ENCODE measurements around the gene SMIM10L1.

Gene SMIM10L1

DNA sequence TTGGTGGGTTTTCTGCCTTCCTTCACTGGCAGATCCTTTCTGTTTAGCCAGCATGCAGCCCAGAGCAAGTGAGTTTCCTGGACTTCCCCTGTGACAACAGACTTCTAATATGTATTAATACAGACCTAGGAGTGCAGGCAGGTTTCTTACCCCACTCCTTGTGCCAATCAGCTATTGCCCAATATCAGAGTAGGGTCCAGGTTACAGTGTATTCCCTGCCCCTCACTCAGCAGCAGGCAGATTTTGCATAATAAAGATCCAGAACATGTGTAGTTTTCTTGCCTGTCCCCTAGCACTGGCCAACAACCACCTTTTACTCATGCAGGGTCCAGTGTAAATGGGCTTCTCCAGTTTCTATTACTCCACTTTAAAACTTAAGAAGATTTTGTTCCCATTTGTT is 4.7 kb upstream of the SMIM10L1 start:
- no peak overlapping the region for H3K4ac ChIP-seq (ENCODE audit: low read length)
- H3K4me3 ChIP-seq (ENCODE audit: low read length in 2 of 2) = no peak overlapping the region
- no peak overlapping the region for H2AFZ ChIP-seq (ENCODE audit: low read length)
- no peaks in the 10 kb centered on the region for H3K9me3 ChIP-seq (replicated peaks in 1 of 2; ENCODE audit: control insufficient read depth in 2 of 2, insufficient read depth in 1 of 2, low read depth in 1 of 2, low read length in 2 of 2)
- H3K18ac ChIP-seq (ENCODE audit: low read length) = no peak overlapping the region
- H3K36me3 ChIP-seq (replicated peaks in 1 of 2; ENCODE audit: control insufficient read depth in 2 of 2, insufficient read depth in 2 of 2, low read length in 2 of 2) = peaks cover 7 to 84% of the 10 kb centered on the region in 2 donors
- no peak overlapping the region for H2BK15ac ChIP-seq (ENCODE audit: low read length)
- peaks cover 2% of the 10 kb centered on the region for H3K79me1 ChIP-seq (ENCODE audit: low read depth, low read length)
- H2BK12ac ChIP-seq (ENCODE audit: low read length) = no peak overlapping the region
- H4K91ac ChIP-seq (ENCODE audit: low read depth, low read length, poor library complexity) = no peak overlapping the region
- H3K9ac ChIP-seq (ENCODE audit: low read depth, low read length, poor library complexity) = no peak overlapping the region
- no peak overlapping the region for H3K4me2 ChIP-seq (ENCODE audit: insufficient read depth, low read length, poor library complexity, severe bottlenecking)
- H4K8ac ChIP-seq (ENCODE audit: low read depth, low read length) = no peak overlapping the region
- no peak overlapping the region for H2AK5ac ChIP-seq (ENCODE audit: low read depth, low read length)
- no peaks in the 10 kb centered on the region for H3K27me3 ChIP-seq (ENCODE audit: control insufficient read depth in 3 of 3, insufficient read depth in 3 of 3, low read depth in 1 of 3, low read length in 3 of 3)
- H2BK5ac ChIP-seq (ENCODE audit: low read length) = no peak overlapping the region
- peaks cover 4 to 6% of the 10 kb centered on the region in 2 donors for H3K4me1 ChIP-seq (ENCODE audit: control insufficient read depth in 2 of 2, insufficient read depth in 1 of 2, low read depth in 1 of 2, low read length in 2 of 2)
- DNase-seq (ENCODE audit: low spot score) = no peak
- no peak overlapping the region for H2BK120ac ChIP-seq (ENCODE audit: low read depth, low read length)
- H3K27ac ChIP-seq (replicated peaks; ENCODE audit: low read length) = no peak overlapping the region
- no peak overlapping the region for H3K23ac ChIP-seq (ENCODE audit: low read depth, low read length, poor library complexity)
- H3K14ac ChIP-seq (ENCODE audit: low read length) = no peak overlapping the region

DNA sequence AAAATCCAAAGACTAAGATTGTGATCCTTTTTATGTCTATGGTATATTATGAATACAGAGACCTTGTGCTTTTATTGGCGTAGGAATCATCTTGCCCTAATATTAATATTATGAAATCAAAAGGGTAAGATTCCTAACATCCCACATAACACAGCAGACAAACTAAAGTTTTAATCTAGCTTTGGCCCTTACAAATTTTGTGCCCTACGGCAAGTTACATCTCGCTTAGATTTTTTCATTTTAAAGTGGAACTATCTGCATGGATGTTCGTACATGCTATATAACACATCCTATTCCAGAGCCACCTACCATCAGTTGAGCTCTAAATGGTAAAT is 217 bp upstream of the SMIM10L1 start:
- Histone ChIP-seq H3K18ac (ENCODE audit: low read length) (no peak overlapping the region), H3K4ac (ENCODE audit: low read length) (no peak overlapping the region), H3K4me2 (ENCODE audit: insufficient read depth, low read length, poor library complexity, severe bottlenecking) (peak overlapping the region; percentile 55), H3K9me3 (replicated peaks in 1 of 2; ENCODE audit: control insufficient read depth in 2 of 2, insufficient read depth in 1 of 2, low read depth in 1 of 2, low read length in 2 of 2) (peaks cover 0 to 3% of the 10 kb centered on the region in 2 donors), H2AK5ac (ENCODE audit: low read depth, low read length) (no peak overlapping the region), H3K36me3 (replicated peaks in 1 of 2; ENCODE audit: control insufficient read depth in 2 of 2, insufficient read depth in 2 of 2, low read length in 2 of 2) (peaks cover 5 to 58% of the 10 kb centered on the region in 2 donors), H3K4me3 (ENCODE audit: low read length in 2 of 2) (peak overlapping the region; percentile 88 to 96), H2BK12ac (ENCODE audit: low read length) (no peak overlapping the region), H3K27ac (replicated peaks; ENCODE audit: low read length) (no peak overlapping the region), H2BK15ac (ENCODE audit: low read length) (no peak overlapping the region), H2AFZ (ENCODE audit: low read length) (peak overlapping the region; percentile 89), H4K91ac (ENCODE audit: low read depth, low read length, poor library complexity) (no peak overlapping the region), H4K8ac (ENCODE audit: low read depth, low read length) (no peak overlapping the region), H2BK120ac (ENCODE audit: low read depth, low read length) (no peak overlapping the region), H3K14ac (ENCODE audit: low read length) (no peak overlapping the region), H3K4me1 (ENCODE audit: control insufficient read depth in 2 of 2, insufficient read depth in 1 of 2, low read depth in 1 of 2, low read length in 2 of 2) (peaks cover 5 to 10% of the 10 kb centered on the region in 2 donors), H3K23ac (ENCODE audit: low read depth, low read length, poor library complexity) (peak overlapping the region; percentile 96), H3K79me1 (ENCODE audit: low read depth, low read length) (peaks cover 2% of the 10 kb centered on the region), H3K27me3 (ENCODE audit: control insufficient read depth in 3 of 3, insufficient read depth in 3 of 3, low read depth in 1 of 3, low read length in 3 of 3) (no peaks in the 10 kb centered on the region), H3K9ac (ENCODE audit: low read depth, low read length, poor library complexity) (peak overlapping the region; percentile 99), H2BK5ac (ENCODE audit: low read length) (peak overlapping the region; percentile 99)
- no peak for DNase-seq (ENCODE audit: low spot score)
- WGBS, 2 donors (ENCODE audit: extremely low coverage in 2 of 2, insufficient read length in 2 of 2, insufficient replicate concordance in 1 of 2) = no CpG with 5 or more reads among the region's 4 CpGs

DNA sequence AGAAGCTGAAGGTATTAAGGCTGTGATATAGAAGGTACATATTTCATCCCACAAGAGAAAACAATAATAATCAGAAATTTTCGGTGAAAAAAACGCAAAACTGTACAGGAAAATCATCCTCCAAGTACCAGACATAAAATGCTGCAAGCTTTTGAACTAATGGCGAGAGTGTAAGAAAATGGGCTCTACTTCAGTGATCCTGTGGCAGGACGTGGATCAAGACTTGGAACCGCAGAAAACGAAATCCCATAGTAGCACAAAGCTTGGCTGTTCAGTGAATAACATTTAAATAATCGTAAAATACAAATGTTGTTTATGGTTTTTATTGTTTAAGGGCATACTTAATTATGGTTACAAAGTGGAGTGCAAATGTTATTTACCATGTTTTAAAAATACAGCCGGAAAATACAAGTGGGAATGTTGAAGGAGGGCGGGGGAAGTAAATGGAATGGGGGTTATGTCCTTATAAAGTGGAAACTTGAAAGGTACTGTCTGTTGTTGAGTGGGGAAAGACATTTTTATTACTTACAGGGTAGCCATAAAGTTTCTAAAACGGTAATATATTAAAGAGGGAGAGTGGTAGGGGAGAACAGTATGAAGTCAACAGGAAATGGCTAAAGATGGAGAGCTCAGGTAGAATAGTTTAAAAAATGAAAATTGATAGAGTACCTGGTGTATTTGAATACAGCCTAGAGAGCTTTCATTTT is 1.1 kb downstream of the SMIM10L1 start:
- WGBS, 2 donors (ENCODE audit: extremely low coverage in 2 of 2, insufficient read length in 2 of 2, insufficient replicate concordance in 1 of 2) = no CpG with 5 or more reads among the region's 10 CpGs

DNA sequence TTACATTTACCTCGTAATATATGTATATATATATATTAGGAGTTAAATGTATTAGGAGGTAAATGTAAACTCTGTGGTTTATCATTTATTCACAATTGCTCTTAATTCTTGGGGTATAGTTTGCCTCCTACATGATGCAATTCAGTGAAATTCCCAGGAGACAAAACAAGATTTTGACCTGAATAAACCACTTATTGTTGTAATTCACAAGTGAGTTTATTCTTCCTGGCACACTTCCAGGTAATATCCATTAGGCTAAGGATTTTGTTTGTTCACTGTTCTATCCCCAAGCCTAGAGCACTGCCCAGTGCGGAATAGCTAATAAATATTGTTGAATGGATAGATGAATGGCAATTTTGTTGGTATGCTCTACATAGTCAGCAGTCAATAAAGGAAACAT is 3.0 kb downstream of the SMIM10L1 start:
- no peak overlapping the region for H3K18ac ChIP-seq (ENCODE audit: low read length)
- no peak overlapping the region for H3K4me2 ChIP-seq (ENCODE audit: insufficient read depth, low read length, poor library complexity, severe bottlenecking)
- H3K23ac ChIP-seq (ENCODE audit: low read depth, low read length, poor library complexity) = no peak overlapping the region
- peaks cover 5 to 10% of the 10 kb centered on the region in 2 donors for H3K4me1 ChIP-seq (ENCODE audit: control insufficient read depth in 2 of 2, insufficient read depth in 1 of 2, low read depth in 1 of 2, low read length in 2 of 2)
- no peak overlapping the region for H2BK15ac ChIP-seq (ENCODE audit: low read length)
- H3K27me3 ChIP-seq (ENCODE audit: control insufficient read depth in 3 of 3, insufficient read depth in 3 of 3, low read depth in 1 of 3, low read length in 3 of 3) = no peaks in the 10 kb centered on the region
- no peak overlapping the region for H4K8ac ChIP-seq (ENCODE audit: low read depth, low read length)
- no peak overlapping the region for H3K27ac ChIP-seq (replicated peaks; ENCODE audit: low read length)
- no peak overlapping the region for H3K9ac ChIP-seq (ENCODE audit: low read depth, low read length, poor library complexity)
- WGBS, 2 donors (ENCODE audit: extremely low coverage in 2 of 2, insufficient read length in 2 of 2, insufficient replicate concordance in 1 of 2) = no CpG with 5 or more reads among the region's 2 CpGs
- peaks cover 0 to 3% of the 10 kb centered on the region in 2 donors for H3K9me3 ChIP-seq (replicated peaks in 1 of 2; ENCODE audit: control insufficient read depth in 2 of 2, insufficient read depth in 1 of 2, low read depth in 1 of 2, low read length in 2 of 2)
- H3K79me1 ChIP-seq (ENCODE audit: low read depth, low read length) = no peaks in the 10 kb centered on the region
- DNase-seq (ENCODE audit: low spot score) = no peak
- H2AK5ac ChIP-seq (ENCODE audit: low read depth, low read length) = no peak overlapping the region
- no peak overlapping the region for H2AFZ ChIP-seq (ENCODE audit: low read length)
- H2BK120ac ChIP-seq (ENCODE audit: low read depth, low read length) = no peak overlapping the region
- no peak overlapping the region for H3K4ac ChIP-seq (ENCODE audit: low read length)
- H2BK12ac ChIP-seq (ENCODE audit: low read length) = no peak overlapping the region
- no peak overlapping the region for H3K4me3 ChIP-seq (ENCODE audit: low read length in 2 of 2)
- H3K14ac ChIP-seq (ENCODE audit: low read length) = no peak overlapping the region
- H3K36me3 ChIP-seq (replicated peaks in 1 of 2; ENCODE audit: control insufficient read depth in 2 of 2, insufficient read depth in 2 of 2, low read length in 2 of 2) = peaks cover 2 to 30% of the 10 kb centered on the region in 2 donors
- H4K91ac ChIP-seq (ENCODE audit: low read depth, low read length, poor library complexity) = no peak overlapping the region
- no peak overlapping the region for H2BK5ac ChIP-seq (ENCODE audit: low read length)

More for the DNA sequence above, 1.1 kb downstream of the SMIM10L1 start:
- H3K4me3 ChIP-seq (ENCODE audit: low read length in 2 of 2) = peak overlapping the region; percentile 77 to 96
- H3K27ac ChIP-seq (replicated peaks; ENCODE audit: low read length) = no peak overlapping the region
- H3K18ac ChIP-seq (ENCODE audit: low read length) = no peak overlapping the region
- no peak for DNase-seq (ENCODE audit: low spot score)
- H3K4me1 ChIP-seq (ENCODE audit: control insufficient read depth in 2 of 2, insufficient read depth in 1 of 2, low read depth in 1 of 2, low read length in 2 of 2) = peaks cover 5 to 10% of the 10 kb centered on the region in 2 donors
- H3K27me3 ChIP-seq (ENCODE audit: control insufficient read depth in 3 of 3, insufficient read depth in 3 of 3, low read depth in 1 of 3, low read length in 3 of 3) = no peaks in the 10 kb centered on the region
- no peak overlapping the region for H2BK12ac ChIP-seq (ENCODE audit: low read length)
- no peak overlapping the region for H3K4ac ChIP-seq (ENCODE audit: low read length)
- H2BK15ac ChIP-seq (ENCODE audit: low read length) = no peak overlapping the region
- H3K14ac ChIP-seq (ENCODE audit: low read length) = no peak overlapping the region
- H3K36me3 ChIP-seq (replicated peaks in 1 of 2; ENCODE audit: control insufficient read depth in 2 of 2, insufficient read depth in 2 of 2, low read length in 2 of 2) = peaks cover 2 to 44% of the 10 kb centered on the region in 2 donors
- H3K4me2 ChIP-seq (ENCODE audit: insufficient read depth, low read length, poor library complexity, severe bottlenecking) = peak overlapping the region; percentile 23
- H2AFZ ChIP-seq (ENCODE audit: low read length) = peak overlapping the region; percentile 89
- H2BK5ac ChIP-seq (ENCODE audit: low read length) = no peak overlapping the region
- H2AK5ac ChIP-seq (ENCODE audit: low read depth, low read length) = no peak overlapping the region
- no peak overlapping the region for H3K9ac ChIP-seq (ENCODE audit: low read depth, low read length, poor library complexity)
- no peak overlapping the region for H4K91ac ChIP-seq (ENCODE audit: low read depth, low read length, poor library complexity)
- H2BK120ac ChIP-seq (ENCODE audit: low read depth, low read length) = no peak overlapping the region
- H3K79me1 ChIP-seq (ENCODE audit: low read depth, low read length) = no peaks in the 10 kb centered on the region
- H3K9me3 ChIP-seq (replicated peaks in 1 of 2; ENCODE audit: control insufficient read depth in 2 of 2, insufficient read depth in 1 of 2, low read depth in 1 of 2, low read length in 2 of 2) = peaks cover 0 to 3% of the 10 kb centered on the region in 2 donors
- no peak overlapping the region for H4K8ac ChIP-seq (ENCODE audit: low read depth, low read length)
- no peak overlapping the region for H3K23ac ChIP-seq (ENCODE audit: low read depth, low read length, poor library complexity)
